Activated CD8-positive, alpha-beta memory T cell treated with anti-CD3 and anti-CD28 coated beads for 36 hours (primary cell): ENCODE measurements around the gene TCF4. TPM values are rescaled to one million over a fixed set of nuclear protein-coding genes. Genes with fewer than 3 reads are reported as not detected.

Experiments used
- CTCF ChIA-PET: fragments of 350-600 bp; sonication (Branson Sonifier 250); formaldehyde crosslinking; loops from one replicate; lab custom pipeline; 2021; ENCODE audit warnings: antibody characterized with exemption; lab: Charles Lee
- POLR2A ChIA-PET: fragments of 350-600 bp; sonication (Branson Sonifier 250); formaldehyde crosslinking; loops from one replicate; lab custom pipeline; 2021; ENCODE audit warnings: antibody characterized with exemption; lab: Charles Lee
- total RNA-seq, 2 experiments: library from RNA; stranded (reverse); gene quantifications; one replicate each; pipeline ENCODE4 v1.2.3, GENCODE V29; 2021

TCF4 gene
- total RNA-seq, 2 experiments from 2014 or later, result 0.11 to 0.84 TPM

- CTCF ChIA-PET, result no interaction called here
- POLR2A ChIA-PET, result no interaction called here
Observed at GRCh38 chr18:55403421-55403949, 184.5 kb downstream of the TCF4 start.

GRCh38 chr18:55402731-55403405, 185.1 kb downstream of the TCF4 start:
- ChIA-PET CTCF (no interaction called here), POLR2A (no interaction called here)

GRCh38 chr18:55401638-55402191, 186.3 kb downstream of the TCF4 start:
- POLR2A ChIA-PET, result no interaction called here
- CTCF ChIA-PET, result no interaction called here

- ChIA-PET POLR2A (no interaction called here), CTCF (no interaction called here)
Observed at GRCh38 chr18:55400590-55401541, 187.1 kb downstream of the TCF4 start.

- CTCF ChIA-PET, result no interaction called here
Observed at GRCh38 chr18:55400081-55400480, 187.9 kb downstream of the TCF4 start.

GRCh38 chr18:55398858-55399257, 189.1 kb downstream of the TCF4 start:
- CTCF ChIA-PET, result no interaction called here
- POLR2A ChIA-PET, result no interaction called here

More at GRCh38 chr18:55400081-55400480, 187.9 kb downstream of the TCF4 start:
- POLR2A ChIA-PET, result no interaction called here

- POLR2A ChIA-PET, result no interaction called here
- CTCF ChIA-PET, result no interaction called here
Observed at GRCh38 chr18:55396979-55397378, 191.0 kb downstream of the TCF4 start.

GRCh38 chr18:55396267-55396905, 191.6 kb downstream of the TCF4 start:
- POLR2A ChIA-PET, result no interaction called here
- CTCF ChIA-PET, result no interaction called here

GRCh38 chr18:55395799-55396198, 192.2 kb downstream of the TCF4 start:
- CTCF ChIA-PET, result no interaction called here
- POLR2A ChIA-PET, result no interaction called here

- CTCF ChIA-PET, result no interaction called here
- POLR2A ChIA-PET, result no interaction called here
Observed at GRCh38 chr18:55390898-55391297, 197.1 kb downstream of the TCF4 start.

GRCh38 chr18:55387139-55387984, 200.6 kb downstream of the TCF4 start:
- CTCF ChIA-PET, result no interaction called here

GRCh38 chr18:55386545-55386944, 201.4 kb downstream of the TCF4 start:
- CTCF ChIA-PET, result no interaction called here
- POLR2A ChIA-PET, result no interaction called here

More at GRCh38 chr18:55387139-55387984, 200.6 kb downstream of the TCF4 start:
- POLR2A ChIA-PET, result no interaction called here

GRCh38 chr18:55385770-55386169, 202.2 kb downstream of the TCF4 start:
- ChIA-PET POLR2A (no interaction called here), CTCF (no interaction called here)

- ChIA-PET POLR2A (no interaction called here), CTCF (no interaction called here)
Observed at GRCh38 chr18:55384551-55385275, 203.3 kb downstream of the TCF4 start.

GRCh38 chr18:55384115-55384514, 203.9 kb downstream of the TCF4 start:
- CTCF ChIA-PET, result no interaction called here
- POLR2A ChIA-PET, result no interaction called here

GRCh38 chr18:55382277-55382805, 205.7 kb downstream of the TCF4 start:
- ChIA-PET POLR2A (no interaction called here), CTCF (no interaction called here)

- ChIA-PET POLR2A (interaction anchor here (0.6 kb wide), 1 partner anchor 108 kb away, joined by 3 read pairs; no protein-coding TSS in a partner anchor), CTCF (no interaction called here)
Observed at GRCh38 chr18:55381277-55381676, 206.7 kb downstream of the TCF4 start.

- ChIA-PET CTCF (no interaction called here), POLR2A (no interaction called here)
Observed at GRCh38 chr18:55380589-55380988, 207.4 kb downstream of the TCF4 start.
